CD4-positive, CD25-positive, alpha-beta regulatory T cell (primary cell): ENCODE data around the gene LAMP5. TPM values are rescaled to one million over a fixed set of nuclear protein-coding genes. Genes with fewer than 3 reads are reported as not detected.

Experiments used
- ATAC-seq, 2 donors: fragments of 150-1000 bp; cut with Tn5 transposase; one replicate each; pipeline ENCODE4 v1.10.0; 2021; ENCODE audit warnings: low read depth in 2 of 2, moderate number of reproducible peaks in 2 of 2, moderate library complexity in 1 of 2
- DNase-seq, 3 donors: peaks; one replicate each; pipeline versions ENCODE4 v3.0.0 to v3.0.0-alpha.2; 2012 to 2022; ENCODE audit warnings: mixed read lengths in 1 of 3
- H3K27ac ChIP-seq: one replicate; pipeline ENCODE4 v1.7.0; 2013; ENCODE audit warnings: mild to moderate bottlenecking, low read length; ENCODE audit not compliant: insufficient read depth, poor library complexity, severe bottlenecking
- H3K27me3 ChIP-seq: one replicate; pipeline ENCODE4 v1.7.0; 2013; ENCODE audit warnings: low read length; ENCODE audit not compliant: control insufficient read depth, insufficient read depth
- H3K36me3 ChIP-seq: one replicate; pipeline ENCODE4 v1.7.0; 2013; ENCODE audit warnings: mild to moderate bottlenecking, low read length, moderate library complexity; ENCODE audit not compliant: control insufficient read depth, insufficient read depth
- H3K4me1 ChIP-seq: 2 replicates; pipeline ENCODE4 v1.7.0; 2013; ENCODE audit warnings: mild to moderate bottlenecking, low read length; ENCODE audit not compliant: insufficient read depth, control insufficient read depth, poor library complexity, severe bottlenecking
- H3K4me3 ChIP-seq: one replicate; pipeline ENCODE4 v1.7.0; 2013; ENCODE audit warnings: low read depth, mild to moderate bottlenecking, low read length, moderate library complexity
- H3K9me3 ChIP-seq, 2 experiments: 1 replicate in 1 of 2; 2 replicates in 1 of 2; pipeline ENCODE4 v1.7.0; 2013; ENCODE audit warnings: low read length in 2 of 2, mild to moderate bottlenecking in 1 of 2, moderate library complexity in 1 of 2; ENCODE audit not compliant: control insufficient read depth in 2 of 2
- H3K27ac Mint-ChIP-seq, 3 donors: one replicate each; pipeline ENCODE4 v1.8.0; 2020 to 2022; ENCODE audit warnings: mild to moderate bottlenecking in 3 of 3, mixed read lengths in 3 of 3, moderate library complexity in 2 of 3
- H3K27me3 Mint-ChIP-seq: one replicate; pipeline ENCODE4 v1.8.0; 2022; ENCODE audit warnings: mild to moderate bottlenecking, mixed read lengths
- H3K36me3 Mint-ChIP-seq: one replicate; pipeline ENCODE4 v1.8.0; 2020; ENCODE audit warnings: mixed read lengths
- H3K4me1 Mint-ChIP-seq, 4 donors: one replicate each; pipeline ENCODE4 v1.8.0; 2020 to 2022; ENCODE audit warnings: mixed read lengths in 4 of 4, mild to moderate bottlenecking in 1 of 4
- H3K4me3 Mint-ChIP-seq, 4 donors: one replicate each; pipeline ENCODE4 v1.8.0; 2020 to 2022; ENCODE audit warnings: mild to moderate bottlenecking in 4 of 4, mixed read lengths in 4 of 4, moderate library complexity in 3 of 4
- H3K9me3 Mint-ChIP-seq, 7 donors: one replicate each; pipeline ENCODE4 v1.8.0; 2020 to 2022; ENCODE audit warnings: mixed read lengths in 7 of 7, mild to moderate bottlenecking in 3 of 7, moderate library complexity in 2 of 7
- polyA plus RNA-seq, 4 donors: library from polyadenylated mRNA; unstranded; fragments of 300-500 nt; fragmentation: Illumina TruSeq; gene quantifications; one replicate each; pipeline ENCODE4 v1.2.3, GENCODE V29; 2021
- total RNA-seq: library from RNA; stranded (reverse); gene quantifications from one replicate; pipeline ENCODE4 v1.2.3, GENCODE V29; 2022

The LAMP5 gene
- total RNA-seq = not detected
- polyA plus RNA-seq = not detected

- Histone ChIP-seq H3K27ac (no peak within 1 kb of the TSS), H3K9me3 (no peaks in the 10 kb centered on the region), H3K4me3 (no peak within 1 kb of the TSS), H3K36me3 (no peaks in the 10 kb centered on the region), H3K27me3 (peaks cover 13% of the 10 kb centered on the region), H3K4me1 (no peaks in the 10 kb centered on the region)
- H3K36me3 Mint-ChIP-seq = no peaks in the 10 kb centered on the region
- H3K27me3 Mint-ChIP-seq = peaks cover 48% of the 10 kb centered on the region
- ATAC-seq (no peak), DNase-seq (no peak)
- peak within 1 kb of the TSS in 1 of 3 donors; percentile 49 for H3K27ac Mint-ChIP-seq
- H3K4me1 Mint-ChIP-seq = no peaks in the 10 kb centered on the region
- H3K9me3 Mint-ChIP-seq = peaks cover 0 to 5% (median 0%) of the 10 kb centered on the region in 7 donors
- no peak within 1 kb of the TSS for H3K4me3 Mint-ChIP-seq
These were observed at the start of gene LAMP5 for GRCh38 chr20:9514461-9515213. TSS of gene LAMP5 (plus strand) at chr20:9514590. CDS start at chr20:9514853, 263 bp downstream.

- Histone ChIP-seq H3K36me3 (no peaks in the 10 kb centered on the region), H3K4me1 (no peaks in the 10 kb centered on the region), H3K9me3 (no peaks in the 10 kb centered on the region), H3K4me3 (no peak overlapping the region), H3K27ac (no peak overlapping the region), H3K27me3 (no peaks in the 10 kb centered on the region)
- H3K4me3 Mint-ChIP-seq = no peak overlapping the region
- ATAC-seq = no peak
- no peaks in the 10 kb centered on the region for H3K27me3 Mint-ChIP-seq
- no peaks in the 10 kb centered on the region for H3K36me3 Mint-ChIP-seq
- no peaks in the 10 kb centered on the region for H3K4me1 Mint-ChIP-seq
- no peak for DNase-seq
- no peak overlapping the region for H3K27ac Mint-ChIP-seq
- H3K9me3 Mint-ChIP-seq = peaks cover 0 to 12% (median 2%) of the 10 kb centered on the region in 7 donors
These were observed 46.4 kb upstream of the LAMP5 start for GRCh38 chr20:9467995-9468394.

GRCh38 chr20:9474835-9475415 lies 39.5 kb upstream of the LAMP5 start:
- H3K36me3 Mint-ChIP-seq = no peaks in the 10 kb centered on the region
- ATAC-seq = no peak
- no peaks in the 10 kb centered on the region for H3K4me1 ChIP-seq

GRCh38 chr20:9475456-9475855 lies 38.9 kb upstream of the LAMP5 start:
- Histone ChIP-seq H3K4me3 (no peak overlapping the region), H3K4me1 (no peaks in the 10 kb centered on the region), H3K9me3 (no peaks in the 10 kb centered on the region), H3K27me3 (no peaks in the 10 kb centered on the region), H3K27ac (no peak overlapping the region), H3K36me3 (no peaks in the 10 kb centered on the region)
- Mint-ChIP-seq H3K27me3 (no peaks in the 10 kb centered on the region), H3K36me3 (no peaks in the 10 kb centered on the region), H3K4me1 (no peaks in the 10 kb centered on the region), H3K27ac (no peak overlapping the region), H3K9me3 (peaks cover 0 to 4% (median 0%) of the 10 kb centered on the region in 7 donors), H3K4me3 (no peak overlapping the region)
- ATAC-seq (no peak), DNase-seq (no peak)

More at GRCh38 chr20:9474835-9475415, 39.5 kb upstream of the LAMP5 start:
- H3K4me1 Mint-ChIP-seq = no peaks in the 10 kb centered on the region
- Histone ChIP-seq H3K36me3 (no peaks in the 10 kb centered on the region), H3K4me3 (no peak overlapping the region), H3K27me3 (no peaks in the 10 kb centered on the region), H3K27ac (no peak overlapping the region), H3K9me3 (no peaks in the 10 kb centered on the region)
- no peak overlapping the region for H3K4me3 Mint-ChIP-seq
- no peak for DNase-seq
- H3K9me3 Mint-ChIP-seq = peaks cover 0 to 4% (median 0%) of the 10 kb centered on the region in 7 donors
- H3K27me3 Mint-ChIP-seq = no peaks in the 10 kb centered on the region
- H3K27ac Mint-ChIP-seq = no peak overlapping the region

- no peaks in the 10 kb centered on the region for H3K36me3 Mint-ChIP-seq
- Histone ChIP-seq H3K4me3 (no peak overlapping the region), H3K27me3 (no peaks in the 10 kb centered on the region), H3K27ac (no peak overlapping the region), H3K36me3 (no peaks in the 10 kb centered on the region), H3K9me3 (no peaks in the 10 kb centered on the region), H3K4me1 (no peaks in the 10 kb centered on the region)
- no peaks in the 10 kb centered on the region for H3K4me1 Mint-ChIP-seq
- H3K27ac Mint-ChIP-seq = no peak overlapping the region
- ATAC-seq (no peak), DNase-seq (no peak)
- no peak overlapping the region for H3K4me3 Mint-ChIP-seq
- H3K9me3 Mint-ChIP-seq = peaks cover 0 to 4% (median 0%) of the 10 kb centered on the region in 7 donors
- no peaks in the 10 kb centered on the region for H3K27me3 Mint-ChIP-seq
These were observed 38.2 kb upstream of the LAMP5 start for GRCh38 chr20:9476174-9476573.

- H3K27ac ChIP-seq = no peak overlapping the region
- no peak for DNase-seq
- H3K4me3 ChIP-seq = no peak overlapping the region
These were observed 37.8 kb upstream of the LAMP5 start for GRCh38 chr20:9476637-9477036.

GRCh38 chr20:9478771-9479170 lies 35.6 kb upstream of the LAMP5 start:
- no peak overlapping the region for H3K27ac Mint-ChIP-seq
- H3K9me3 Mint-ChIP-seq = peaks cover 0 to 5% (median 2%) of the 10 kb centered on the region in 7 donors
- H3K27me3 Mint-ChIP-seq = no peaks in the 10 kb centered on the region
- H3K36me3 ChIP-seq = no peaks in the 10 kb centered on the region
- ATAC-seq (no peak), DNase-seq (no peak)
- no peak overlapping the region for H3K27ac ChIP-seq
- no peaks in the 10 kb centered on the region for H3K27me3 ChIP-seq
- no peaks in the 10 kb centered on the region for H3K4me1 ChIP-seq
- H3K9me3 ChIP-seq = no peaks in the 10 kb centered on the region
- H3K36me3 Mint-ChIP-seq = no peaks in the 10 kb centered on the region
- H3K4me3 Mint-ChIP-seq = no peak overlapping the region
- no peak overlapping the region for H3K4me3 ChIP-seq
- H3K4me1 Mint-ChIP-seq = no peaks in the 10 kb centered on the region

More at GRCh38 chr20:9476637-9477036, 37.8 kb upstream of the LAMP5 start:
- Histone ChIP-seq H3K27me3 (no peaks in the 10 kb centered on the region), H3K4me1 (no peaks in the 10 kb centered on the region), H3K36me3 (no peaks in the 10 kb centered on the region), H3K9me3 (no peaks in the 10 kb centered on the region)
- no peak overlapping the region for H3K4me3 Mint-ChIP-seq
- peaks cover 0 to 4% (median 0%) of the 10 kb centered on the region in 7 donors for H3K9me3 Mint-ChIP-seq
- H3K4me1 Mint-ChIP-seq = no peaks in the 10 kb centered on the region
- ATAC-seq = no peak
- H3K27me3 Mint-ChIP-seq = no peaks in the 10 kb centered on the region
- H3K36me3 Mint-ChIP-seq = no peaks in the 10 kb centered on the region
- H3K27ac Mint-ChIP-seq = no peak overlapping the region

- ATAC-seq = no peak
- H3K4me3 Mint-ChIP-seq = no peak overlapping the region
- H3K9me3 Mint-ChIP-seq = peaks cover 0 to 5% (median 2%) of the 10 kb centered on the region in 7 donors
- no peaks in the 10 kb centered on the region for H3K27me3 Mint-ChIP-seq
- no peak for DNase-seq
- Histone ChIP-seq H3K36me3 (no peaks in the 10 kb centered on the region), H3K9me3 (no peaks in the 10 kb centered on the region), H3K4me1 (no peaks in the 10 kb centered on the region), H3K27me3 (no peaks in the 10 kb centered on the region), H3K27ac (no peak overlapping the region), H3K4me3 (no peak overlapping the region)
- H3K36me3 Mint-ChIP-seq = no peaks in the 10 kb centered on the region
- H3K4me1 Mint-ChIP-seq = no peaks in the 10 kb centered on the region
- H3K27ac Mint-ChIP-seq = no peak overlapping the region
These were observed 34.3 kb upstream of the LAMP5 start for GRCh38 chr20:9480066-9480465.
